HEK293 (cell line): Measurements from ENCODE around the gene LHFPL2.

ENCODE experiments used
- CTCF ChIP-seq: fragments of 450-650 bp; formaldehyde crosslinking; IDR thresholded peaks from 2 replicates; pipeline ENCODE4 v1.5.1; 2016; ENCODE audit warnings: missing biosample characterization, missing genetic modification characterization
- GFI1B ChIP-seq: fragments of 450-650 bp; formaldehyde crosslinking; IDR thresholded peaks from 2 replicates; pipeline ENCODE4 v1.5.1; 2016; ENCODE audit warnings: missing biosample characterization, missing genetic modification characterization
- PRDM2 ChIP-seq: fragments of 450-650 bp; formaldehyde crosslinking; IDR thresholded peaks from 2 replicates; pipeline ENCODE4 v1.5.1; 2016; ENCODE audit warnings: missing biosample characterization, missing genetic modification characterization, borderline replicate concordance
- REST ChIP-seq: fragments of 450-650 bp; formaldehyde crosslinking; IDR thresholded peaks from 2 replicates; pipeline ENCODE4 v1.5.1; 2016; ENCODE audit warnings: missing biosample characterization, missing genetic modification characterization
- SP3 ChIP-seq: fragments of 450-650 bp; formaldehyde crosslinking; IDR thresholded peaks from 2 replicates; pipeline ENCODE4 v1.5.1; 2016; ENCODE audit warnings: missing biosample characterization, missing genetic modification characterization
- ZNF423 ChIP-seq: fragments of 450-650 bp; formaldehyde crosslinking; IDR thresholded peaks from 2 replicates; pipeline ENCODE4 v1.5.1; 2016; ENCODE audit warnings: missing biosample characterization, missing genetic modification characterization
- ZNF529 ChIP-seq: fragments of 450-650 bp; formaldehyde crosslinking; IDR thresholded peaks from 2 replicates; pipeline ENCODE4 v1.5.1; 2017; ENCODE audit warnings: missing genetic modification characterization, missing biosample characterization; ENCODE audit not compliant: insufficient replicate concordance

- TF ChIP-seq GFI1B (tag by site-specific recombination) (no peak), CTCF (tag by site-specific recombination) (no peak), SP3 (tag by site-specific recombination) (no peak), ZNF529 (no peak), PRDM2 (no peak), ZNF423 (tag by site-specific recombination) (no peak), REST (no peak)
Measured at GRCh38 chr5:78654386-78654785, 5.8 kb upstream of the LHFPL2 start.
